ENCODE measurements around the gene CDX1.

DNA sequence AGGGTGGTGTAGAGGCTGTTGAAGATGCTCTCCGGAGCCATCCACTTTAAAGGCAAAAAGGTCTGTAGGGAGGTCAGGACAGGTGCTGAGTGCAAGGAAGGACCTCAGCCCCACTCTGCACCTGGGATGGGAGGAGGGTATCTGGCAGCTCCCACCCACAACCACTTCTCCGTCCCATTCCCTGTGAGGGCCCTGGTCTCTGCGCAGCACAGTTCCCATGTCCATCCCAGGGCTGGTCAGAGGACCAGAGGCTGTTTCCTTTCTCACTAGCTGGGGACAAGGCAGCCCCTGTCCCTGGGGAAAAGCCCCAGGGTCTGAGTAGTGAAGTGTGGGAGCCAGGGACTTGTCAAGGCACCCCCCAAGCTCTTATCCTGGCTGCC lies 46.5 kb upstream of the CDX1 start:
- TF ChIP-seq, protein P1, sequence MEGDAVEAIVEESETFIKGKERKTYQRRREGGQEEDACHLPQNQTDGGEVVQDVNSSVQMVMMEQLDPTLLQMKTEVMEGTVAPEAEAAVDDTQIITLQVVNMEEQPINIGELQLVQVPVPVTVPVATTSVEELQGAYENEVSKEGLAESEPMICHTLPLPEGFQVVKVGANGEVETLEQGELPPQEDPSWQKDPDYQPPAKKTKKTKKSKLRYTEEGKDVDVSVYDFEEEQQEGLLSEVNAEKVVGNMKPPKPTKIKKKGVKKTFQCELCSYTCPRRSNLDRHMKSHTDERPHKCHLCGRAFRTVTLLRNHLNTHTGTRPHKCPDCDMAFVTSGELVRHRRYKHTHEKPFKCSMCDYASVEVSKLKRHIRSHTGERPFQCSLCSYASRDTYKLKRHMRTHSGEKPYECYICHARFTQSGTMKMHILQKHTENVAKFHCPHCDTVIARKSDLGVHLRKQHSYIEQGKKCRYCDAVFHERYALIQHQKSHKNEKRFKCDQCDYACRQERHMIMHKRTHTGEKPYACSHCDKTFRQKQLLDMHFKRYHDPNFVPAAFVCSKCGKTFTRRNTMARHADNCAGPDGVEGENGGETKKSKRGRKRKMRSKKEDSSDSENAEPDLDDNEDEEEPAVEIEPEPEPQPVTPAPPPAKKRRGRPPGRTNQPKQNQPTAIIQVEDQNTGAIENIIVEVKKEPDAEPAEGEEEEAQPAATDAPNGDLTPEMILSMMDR (IDR thresholded peaks at IDR 0.05; ENCODE audit: low read depth, low read length), result no peak
- TF ChIP-seq POLR2A (IDR thresholded peaks at IDR 0.05; ENCODE audit: extremely low read depth, insufficient read length), result no peak
- no peak for TF ChIP-seq MYC (IDR thresholded peaks at IDR 0.05; ENCODE audit: low read depth, low read length)

All from NB4 (cell line).